ENCODE results near the gene SPOCK3. TPM values are rescaled to one million over a fixed set of nuclear protein-coding genes. Genes with fewer than 3 reads are reported as not detected.

SPOCK3 gene
- total RNA-seq, 2 experiments from 2014 or later, result not detected

- Mint-ChIP-seq H3K27ac (no peak overlapping the region), H3K4me1 (peaks cover 3% of the 10 kb centered on the region), H3K36me3 (no peaks in the 10 kb centered on the region), H3K4me3 (no peak overlapping the region), H3K9me3 (ENCODE audit: low read depth) (no peaks in the 10 kb centered on the region), H3K27me3 (no peaks in the 10 kb centered on the region)
- ATAC-seq, result no peak
- DNase-seq, result no peak
- CTCF ChIA-PET, result no interaction called here
Measured at GRCh38 chr4:167218022-167218608, 16.2 kb downstream of the SPOCK3 start.

GRCh38 chr4:167216783-167217182 is 17.5 kb downstream of the SPOCK3 start:
- CTCF ChIA-PET, result no interaction called here
- DNase-seq (no peak), ATAC-seq (no peak)
- Mint-ChIP-seq H3K36me3 (no peaks in the 10 kb centered on the region), H3K4me1 (no peaks in the 10 kb centered on the region), H3K27ac (no peak overlapping the region), H3K9me3 (ENCODE audit: low read depth) (no peaks in the 10 kb centered on the region), H3K27me3 (no peaks in the 10 kb centered on the region), H3K4me3 (no peak overlapping the region)

DNA sequence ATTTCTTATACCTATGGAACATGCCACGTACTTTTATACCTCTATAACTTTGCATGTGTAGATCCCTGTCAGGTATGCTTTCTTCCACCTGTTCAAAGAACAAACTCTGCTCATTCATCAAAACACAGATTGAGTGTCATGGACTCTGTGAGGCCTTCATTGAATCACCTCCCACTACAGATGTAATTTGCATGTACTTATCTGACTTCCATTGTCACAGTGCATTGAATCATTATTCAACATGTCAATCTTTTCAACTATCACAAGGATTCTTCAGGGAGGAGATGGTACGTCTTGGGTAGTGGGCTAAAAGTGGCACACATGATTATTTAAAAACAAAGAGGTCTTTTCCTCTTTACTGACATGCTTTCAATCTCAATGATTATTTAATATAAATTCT is 24.1 kb downstream of the SPOCK3 start:
- Mint-ChIP-seq H3K36me3 (no peaks in the 10 kb centered on the region), H3K4me3 (no peak overlapping the region), H3K9me3 (ENCODE audit: low read depth) (no peaks in the 10 kb centered on the region), H3K27me3 (no peaks in the 10 kb centered on the region), H3K27ac (no peak overlapping the region), H3K4me1 (no peaks in the 10 kb centered on the region)
- no peak for ATAC-seq
- CTCF ChIA-PET, result no interaction called here
- DNase-seq, result no peak

DNA sequence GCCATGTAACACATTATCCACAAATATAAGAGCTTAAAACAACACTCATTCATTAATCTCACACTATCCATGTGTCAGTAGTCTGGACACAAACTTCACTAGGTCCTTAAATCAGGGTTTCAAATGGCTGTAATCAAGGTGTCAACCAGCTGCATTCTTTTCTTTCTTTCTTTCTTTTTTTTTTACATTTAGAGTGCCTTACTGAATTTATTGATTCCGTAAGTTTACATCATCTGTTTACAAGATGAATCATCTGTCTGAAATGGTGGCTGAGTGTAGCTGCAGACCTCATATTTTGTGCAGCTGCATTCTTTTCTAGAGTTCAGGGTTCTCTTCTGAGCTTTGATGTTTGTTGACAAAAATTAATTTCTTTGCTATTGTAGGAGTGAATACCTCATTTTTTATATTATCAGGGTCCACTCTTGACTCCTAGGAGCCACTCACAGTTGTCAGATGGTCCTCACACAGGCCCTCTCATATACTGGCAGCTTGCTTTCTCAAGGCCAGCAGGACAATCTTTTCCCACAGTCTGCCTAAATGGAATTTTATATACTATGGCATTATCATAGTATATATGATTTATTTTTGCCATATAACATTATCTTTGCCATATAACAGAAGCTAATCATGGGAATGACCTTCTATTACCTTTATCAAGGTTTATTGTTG is 37.8 kb downstream of the SPOCK3 start:
- no peak for DNase-seq
- CTCF ChIA-PET, result no interaction called here
- Mint-ChIP-seq H3K9me3 (ENCODE audit: low read depth) (no peaks in the 10 kb centered on the region), H3K27me3 (no peaks in the 10 kb centered on the region), H3K4me1 (no peaks in the 10 kb centered on the region), H3K4me3 (no peak overlapping the region), H3K27ac (no peak overlapping the region), H3K36me3 (no peaks in the 10 kb centered on the region)
- no peak for ATAC-seq

DNA sequence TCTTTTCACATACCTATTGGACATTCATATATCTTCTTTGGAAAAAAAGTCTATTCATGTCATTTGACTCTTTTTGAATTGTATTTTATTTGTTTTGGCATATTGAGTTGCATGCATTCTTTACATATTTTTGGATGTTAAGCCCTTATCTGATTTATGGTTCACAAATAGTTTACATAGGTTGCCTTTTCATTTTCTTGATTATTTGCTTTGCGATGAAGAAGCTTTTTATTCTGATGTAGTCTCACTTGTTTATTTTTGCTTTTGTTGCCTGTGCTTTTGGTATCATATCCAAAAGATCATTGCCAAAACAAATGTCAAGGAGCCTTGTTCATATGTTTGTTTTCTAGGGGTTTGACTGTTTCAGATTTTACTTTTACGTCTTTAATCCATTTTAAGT is 43.9 kb downstream of the SPOCK3 start:
- H3K9me3 Mint-ChIP-seq (ENCODE audit: low read depth), result peaks cover 3% of the 10 kb centered on the region
- no peaks in the 10 kb centered on the region for H3K27me3 Mint-ChIP-seq
- no peaks in the 10 kb centered on the region for H3K36me3 Mint-ChIP-seq
- no peaks in the 10 kb centered on the region for H3K4me1 Mint-ChIP-seq
- CTCF ChIA-PET, result no interaction called here
- DNase-seq, result no peak
- no peak overlapping the region for H3K4me3 Mint-ChIP-seq
- no peak for ATAC-seq
- H3K27ac Mint-ChIP-seq, result no peak overlapping the region

- Mint-ChIP-seq H3K36me3 (no peaks in the 10 kb centered on the region), H3K4me3 (no peak overlapping the region), H3K27ac (no peak overlapping the region), H3K27me3 (no peaks in the 10 kb centered on the region), H3K9me3 (ENCODE audit: low read depth) (peaks cover 3% of the 10 kb centered on the region), H3K4me1 (no peaks in the 10 kb centered on the region)
- no peak for ATAC-seq
- CTCF ChIA-PET, result no interaction called here
- DNase-seq, result no peak
Measured at GRCh38 chr4:167185465-167185864, 48.8 kb downstream of the SPOCK3 start.

DNA sequence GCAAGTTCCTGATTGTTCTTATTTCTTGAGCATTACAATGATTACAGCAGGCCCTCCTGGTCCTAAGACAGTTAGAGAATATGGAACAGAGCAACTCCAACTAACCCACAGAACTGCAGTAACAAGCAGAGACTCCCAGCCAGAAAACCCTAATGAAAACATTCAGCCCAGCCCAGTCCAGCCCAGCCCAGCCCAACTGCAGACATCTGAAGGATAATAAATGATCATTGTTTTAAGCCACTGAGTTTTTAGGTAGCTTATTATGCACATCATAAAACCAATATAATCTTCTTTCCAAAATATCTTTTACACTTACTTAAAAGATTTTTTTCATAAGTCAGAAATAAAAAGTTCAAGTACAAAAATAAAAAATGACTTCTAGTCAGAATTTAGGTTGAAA is 51.3 kb downstream of the SPOCK3 start:
- CTCF ChIA-PET, result no interaction called here
- DNase-seq (no peak), ATAC-seq (no peak)
- no peaks in the 10 kb centered on the region for H3K36me3 Mint-ChIP-seq
- no peaks in the 10 kb centered on the region for H3K4me1 Mint-ChIP-seq
- no peak overlapping the region for H3K27ac Mint-ChIP-seq
- H3K4me3 Mint-ChIP-seq, result no peak overlapping the region
- H3K27me3 Mint-ChIP-seq, result no peaks in the 10 kb centered on the region
- H3K9me3 Mint-ChIP-seq (ENCODE audit: low read depth), result peaks cover 3% of the 10 kb centered on the region

DNA sequence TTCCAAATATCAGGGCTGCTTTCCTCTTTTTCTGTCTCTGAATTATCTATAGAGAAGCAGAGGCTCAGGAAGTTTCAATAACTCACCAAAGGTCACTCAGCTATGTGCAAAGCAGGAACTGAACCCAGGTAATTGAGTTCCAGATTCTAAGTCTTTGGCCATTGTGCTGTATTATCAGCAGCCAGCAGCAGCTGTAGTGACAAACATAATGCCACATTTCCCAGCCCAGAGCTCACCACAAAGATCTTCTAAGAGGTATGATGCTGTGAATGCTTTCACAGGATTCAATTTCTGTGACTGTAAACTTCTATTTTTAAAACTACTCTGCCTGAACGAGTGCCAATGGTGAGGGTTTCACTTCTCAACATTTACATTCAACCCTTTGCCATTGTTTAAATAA is 56.4 kb downstream of the SPOCK3 start:
- no peaks in the 10 kb centered on the region for H3K36me3 Mint-ChIP-seq
- no peaks in the 10 kb centered on the region for H3K9me3 Mint-ChIP-seq (ENCODE audit: low read depth)
- no peaks in the 10 kb centered on the region for H3K27me3 Mint-ChIP-seq
- CTCF ChIA-PET, result no interaction called here
- no peak for DNase-seq
- ATAC-seq, result no peak
- H3K4me3 Mint-ChIP-seq, result no peak overlapping the region
- no peaks in the 10 kb centered on the region for H3K4me1 Mint-ChIP-seq
- no peak overlapping the region for H3K27ac Mint-ChIP-seq

DNA sequence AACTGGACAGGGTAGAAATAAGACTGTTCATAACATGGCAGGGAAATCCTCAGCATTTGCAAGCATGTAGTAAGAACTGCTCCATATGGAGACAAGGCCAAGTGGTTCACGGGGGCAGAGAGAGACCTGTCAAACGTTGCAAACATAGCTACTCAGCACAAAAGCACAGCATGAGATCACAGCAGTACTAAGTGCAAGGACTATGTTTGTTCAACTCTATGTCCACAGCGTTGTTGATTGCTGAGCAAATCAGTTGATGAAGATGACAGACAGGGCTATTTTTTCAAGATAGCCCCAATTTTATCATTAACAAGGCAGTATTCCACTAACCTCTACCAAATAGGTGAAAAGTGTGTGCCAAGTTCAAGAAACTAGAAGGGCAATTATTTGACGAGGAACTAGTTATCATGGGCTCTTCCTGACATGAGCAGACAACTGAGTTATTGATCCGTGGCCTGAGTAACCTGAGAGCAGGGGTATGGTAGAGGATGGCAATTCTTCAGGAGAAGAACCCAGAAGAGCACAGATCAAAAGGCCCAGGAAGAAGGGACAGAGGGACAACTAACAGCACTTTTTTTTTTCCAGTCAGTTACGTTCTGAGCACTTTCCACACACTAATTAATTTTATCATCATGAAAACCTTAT is 57.4 kb downstream of the SPOCK3 start:
- ATAC-seq (no peak), DNase-seq (no peak)
- Mint-ChIP-seq H3K27ac (no peak overlapping the region), H3K27me3 (no peaks in the 10 kb centered on the region), H3K36me3 (no peaks in the 10 kb centered on the region), H3K4me3 (no peak overlapping the region), H3K9me3 (ENCODE audit: low read depth) (no peaks in the 10 kb centered on the region), H3K4me1 (no peaks in the 10 kb centered on the region)
- CTCF ChIA-PET, result no interaction called here

GRCh38 chr4:167171928-167172327 is 62.4 kb downstream of the SPOCK3 start:
- CTCF ChIA-PET, result no interaction called here
- ATAC-seq (no peak), DNase-seq (no peak)
- H3K4me3 Mint-ChIP-seq, result no peak overlapping the region
- no peaks in the 10 kb centered on the region for H3K27me3 Mint-ChIP-seq
- no peaks in the 10 kb centered on the region for H3K36me3 Mint-ChIP-seq
- H3K4me1 Mint-ChIP-seq, result no peaks in the 10 kb centered on the region
- H3K27ac Mint-ChIP-seq, result no peak overlapping the region
- H3K9me3 Mint-ChIP-seq (ENCODE audit: low read depth), result peaks cover 3% of the 10 kb centered on the region

DNA sequence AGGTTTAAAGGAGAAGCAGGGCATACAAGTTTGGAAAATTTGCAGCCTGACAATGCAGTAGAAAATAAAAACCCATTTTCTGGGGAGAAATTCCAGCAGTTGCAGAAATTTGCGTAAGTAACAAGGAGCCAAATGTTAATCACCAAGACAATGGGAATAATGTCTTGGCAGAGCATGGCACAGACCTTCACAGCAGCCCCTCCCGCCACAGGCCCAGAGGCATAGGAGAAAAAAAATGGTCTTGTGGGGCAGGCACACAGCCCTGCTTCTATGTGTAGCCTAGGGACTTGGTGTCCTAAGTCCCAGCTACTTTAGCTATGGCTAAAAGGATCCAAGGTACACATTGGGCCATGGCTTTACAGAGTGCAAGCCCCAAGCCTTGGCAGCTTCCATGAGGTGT is 65.7 kb downstream of the SPOCK3 start:
- Mint-ChIP-seq H3K4me1 (no peaks in the 10 kb centered on the region), H3K27ac (no peak overlapping the region), H3K9me3 (ENCODE audit: low read depth) (peaks cover 3% of the 10 kb centered on the region), H3K36me3 (no peaks in the 10 kb centered on the region), H3K27me3 (no peaks in the 10 kb centered on the region), H3K4me3 (no peak overlapping the region)
- ATAC-seq (no peak), DNase-seq (no peak)
- CTCF ChIA-PET, result no interaction called here

DNA sequence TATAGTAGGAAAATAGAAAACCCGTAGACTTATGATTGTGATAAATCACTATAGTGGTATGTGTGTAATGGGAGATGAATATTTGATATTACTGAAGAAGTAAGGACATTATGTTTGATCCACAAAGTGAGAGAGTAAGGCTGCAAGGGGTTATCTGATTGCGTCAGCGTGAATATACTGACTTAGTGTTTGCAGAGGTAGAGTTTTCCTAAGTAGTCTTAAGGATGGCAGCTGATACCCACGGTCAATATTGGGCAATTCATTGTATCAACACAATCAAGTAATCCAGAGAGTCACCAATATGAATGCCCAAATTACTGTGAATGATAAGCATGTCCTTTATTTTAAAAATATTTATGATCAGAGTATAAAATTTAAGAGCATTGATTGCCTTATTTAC is 83.7 kb downstream of the SPOCK3 start:
- Mint-ChIP-seq H3K27me3 (no peaks in the 10 kb centered on the region), H3K4me1 (no peaks in the 10 kb centered on the region), H3K4me3 (no peak overlapping the region), H3K9me3 (ENCODE audit: low read depth) (peaks cover 2% of the 10 kb centered on the region), H3K27ac (no peak overlapping the region), H3K36me3 (no peaks in the 10 kb centered on the region)
- CTCF ChIA-PET, result no interaction called here
- no peak for ATAC-seq
- DNase-seq, result no peak

- H3K27me3 Mint-ChIP-seq, result no peaks in the 10 kb centered on the region
- CTCF ChIA-PET, result no interaction called here
- no peaks in the 10 kb centered on the region for H3K4me1 Mint-ChIP-seq
- peaks cover 2% of the 10 kb centered on the region for H3K9me3 Mint-ChIP-seq (ENCODE audit: low read depth)
- DNase-seq (no peak), ATAC-seq (no peak)
- no peak overlapping the region for H3K27ac Mint-ChIP-seq
- no peaks in the 10 kb centered on the region for H3K36me3 Mint-ChIP-seq
- H3K4me3 Mint-ChIP-seq, result no peak overlapping the region
Measured at GRCh38 chr4:167144605-167145004, 89.7 kb downstream of the SPOCK3 start.

- Mint-ChIP-seq H3K27me3 (no peaks in the 10 kb centered on the region), H3K9me3 (ENCODE audit: low read depth) (peaks cover 2% of the 10 kb centered on the region), H3K36me3 (no peaks in the 10 kb centered on the region), H3K27ac (no peak overlapping the region), H3K4me3 (no peak overlapping the region), H3K4me1 (no peaks in the 10 kb centered on the region)
- ATAC-seq (no peak), DNase-seq (no peak)
- CTCF ChIA-PET, result no interaction called here
Measured at GRCh38 chr4:167143018-167143417, 91.3 kb downstream of the SPOCK3 start.

Measured in activated CD8-positive, alpha-beta memory T cell treated with anti-CD3 and anti-CD28 coated beads, Interleukin-2, amount 10 ng/mL, durations not matched to agents 7 days and 5 days (primary cell).